Measurements from ENCODE around the gene NEGR1.

The NEGR1 gene

GRCh38 chr1:71532343-71532742, 750.0 kb downstream of the NEGR1 start:
- no peak for DNase-seq

- no peak for DNase-seq
Measured at GRCh38 chr1:71526824-71527223, 755.5 kb downstream of the NEGR1 start.

- DNase-seq = no peak
Measured at GRCh38 chr1:71522721-71523120, 759.6 kb downstream of the NEGR1 start.

- no peak for DNase-seq
Measured at GRCh38 chr1:71521655-71522264, 760.6 kb downstream of the NEGR1 start.

GRCh38 chr1:71511505-71511904, 770.8 kb downstream of the NEGR1 start:
- DNase-seq = no peak

GRCh38 chr1:71510725-71511124, 771.6 kb downstream of the NEGR1 start:
- no peak for DNase-seq

GRCh38 chr1:71509051-71509595, 773.2 kb downstream of the NEGR1 start:
- no peak for DNase-seq

GRCh38 chr1:71502006-71502405, 780.3 kb downstream of the NEGR1 start:
- no peak for DNase-seq

- no peak for DNase-seq
Measured at GRCh38 chr1:71498542-71498941, 783.8 kb downstream of the NEGR1 start.

- DNase-seq = no peak
Measured at GRCh38 chr1:71494163-71494562, 788.2 kb downstream of the NEGR1 start.

- DNase-seq = no peak
Measured at GRCh38 chr1:71492298-71493041, 789.9 kb downstream of the NEGR1 start.

GRCh38 chr1:71490432-71490831, 791.9 kb downstream of the NEGR1 start:
- DNase-seq = no peak

- no peak for DNase-seq
Measured at GRCh38 chr1:71488555-71489252, 793.6 kb downstream of the NEGR1 start.

GRCh38 chr1:71473331-71473730, 809.0 kb downstream of the NEGR1 start:
- DNase-seq = no peak

- no peak for DNase-seq
Measured at GRCh38 chr1:71465093-71465492, 817.2 kb downstream of the NEGR1 start.

GRCh38 chr1:71464016-71464415, 818.3 kb downstream of the NEGR1 start:
- DNase-seq = no peak

- DNase-seq = no peak
Measured at GRCh38 chr1:71463144-71463543, 819.2 kb downstream of the NEGR1 start.

- no peak for DNase-seq
Measured at GRCh38 chr1:71462247-71462646, 820.1 kb downstream of the NEGR1 start.

- no peak for DNase-seq
Measured at GRCh38 chr1:71461416-71461815, 820.9 kb downstream of the NEGR1 start.

- no peak for DNase-seq
Measured at GRCh38 chr1:71448444-71448843, 833.9 kb downstream of the NEGR1 start.

GRCh38 chr1:71438626-71439025, 843.7 kb downstream of the NEGR1 start:
- DNase-seq = no peak

GRCh38 chr1:71435951-71436350, 846.4 kb downstream of the NEGR1 start:
- no peak for DNase-seq

- no peak for DNase-seq
Measured at GRCh38 chr1:71434240-71434639, 848.1 kb downstream of the NEGR1 start.

- no peak for DNase-seq
Measured at GRCh38 chr1:71428029-71428428, 854.3 kb downstream of the NEGR1 start.

All from activated CD8-positive, alpha-beta memory T cell treated with anti-CD3 and anti-CD28 coated beads, Interleukin-2, amount 50 U/mL, for 4 hours (primary cell).